ENCODE data around the gene TMEM147.

DNA sequence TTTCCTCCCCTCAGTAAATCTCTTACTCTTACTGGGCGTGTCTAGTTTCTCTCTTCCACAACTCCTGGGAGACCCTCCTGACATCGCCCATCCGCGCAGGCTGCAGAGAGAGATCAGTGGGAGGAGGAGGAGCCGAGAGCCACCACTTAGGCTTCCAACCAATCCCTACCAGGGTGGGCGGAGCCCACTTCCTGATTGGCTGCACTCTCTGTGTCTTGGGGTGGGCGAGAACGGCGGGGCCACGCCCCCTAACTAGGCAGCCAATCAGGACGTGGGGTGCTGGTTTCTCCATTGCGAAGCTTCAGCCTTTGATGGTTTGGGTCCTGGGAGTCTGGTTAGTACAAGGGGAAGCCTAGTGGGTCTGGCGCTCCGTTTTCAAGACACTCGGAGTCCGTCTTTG is 40.4 kb downstream of the TMEM147 start, which contains the start of gene PMIS2:
- no peak for TF ChIP-seq ZNF169 (tag by site-specific recombination; IDR thresholded peaks at IDR 0.05)
- TF ChIP-seq, protein P1, sequence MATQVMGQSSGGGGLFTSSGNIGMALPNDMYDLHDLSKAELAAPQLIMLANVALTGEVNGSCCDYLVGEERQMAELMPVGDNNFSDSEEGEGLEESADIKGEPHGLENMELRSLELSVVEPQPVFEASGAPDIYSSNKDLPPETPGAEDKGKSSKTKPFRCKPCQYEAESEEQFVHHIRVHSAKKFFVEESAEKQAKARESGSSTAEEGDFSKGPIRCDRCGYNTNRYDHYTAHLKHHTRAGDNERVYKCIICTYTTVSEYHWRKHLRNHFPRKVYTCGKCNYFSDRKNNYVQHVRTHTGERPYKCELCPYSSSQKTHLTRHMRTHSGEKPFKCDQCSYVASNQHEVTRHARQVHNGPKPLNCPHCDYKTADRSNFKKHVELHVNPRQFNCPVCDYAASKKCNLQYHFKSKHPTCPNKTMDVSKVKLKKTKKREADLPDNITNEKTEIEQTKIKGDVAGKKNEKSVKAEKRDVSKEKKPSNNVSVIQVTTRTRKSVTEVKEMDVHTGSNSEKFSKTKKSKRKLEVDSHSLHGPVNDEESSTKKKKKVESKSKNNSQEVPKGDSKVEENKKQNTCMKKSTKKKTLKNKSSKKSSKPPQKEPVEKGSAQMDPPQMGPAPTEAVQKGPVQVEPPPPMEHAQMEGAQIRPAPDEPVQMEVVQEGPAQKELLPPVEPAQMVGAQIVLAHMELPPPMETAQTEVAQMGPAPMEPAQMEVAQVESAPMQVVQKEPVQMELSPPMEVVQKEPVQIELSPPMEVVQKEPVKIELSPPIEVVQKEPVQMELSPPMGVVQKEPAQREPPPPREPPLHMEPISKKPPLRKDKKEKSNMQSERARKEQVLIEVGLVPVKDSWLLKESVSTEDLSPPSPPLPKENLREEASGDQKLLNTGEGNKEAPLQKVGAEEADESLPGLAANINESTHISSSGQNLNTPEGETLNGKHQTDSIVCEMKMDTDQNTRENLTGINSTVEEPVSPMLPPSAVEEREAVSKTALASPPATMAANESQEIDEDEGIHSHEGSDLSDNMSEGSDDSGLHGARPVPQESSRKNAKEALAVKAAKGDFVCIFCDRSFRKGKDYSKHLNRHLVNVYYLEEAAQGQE (tag by site-specific recombination; IDR thresholded peaks at IDR 0.05), result no peak
- TF ChIP-seq, protein P2, sequence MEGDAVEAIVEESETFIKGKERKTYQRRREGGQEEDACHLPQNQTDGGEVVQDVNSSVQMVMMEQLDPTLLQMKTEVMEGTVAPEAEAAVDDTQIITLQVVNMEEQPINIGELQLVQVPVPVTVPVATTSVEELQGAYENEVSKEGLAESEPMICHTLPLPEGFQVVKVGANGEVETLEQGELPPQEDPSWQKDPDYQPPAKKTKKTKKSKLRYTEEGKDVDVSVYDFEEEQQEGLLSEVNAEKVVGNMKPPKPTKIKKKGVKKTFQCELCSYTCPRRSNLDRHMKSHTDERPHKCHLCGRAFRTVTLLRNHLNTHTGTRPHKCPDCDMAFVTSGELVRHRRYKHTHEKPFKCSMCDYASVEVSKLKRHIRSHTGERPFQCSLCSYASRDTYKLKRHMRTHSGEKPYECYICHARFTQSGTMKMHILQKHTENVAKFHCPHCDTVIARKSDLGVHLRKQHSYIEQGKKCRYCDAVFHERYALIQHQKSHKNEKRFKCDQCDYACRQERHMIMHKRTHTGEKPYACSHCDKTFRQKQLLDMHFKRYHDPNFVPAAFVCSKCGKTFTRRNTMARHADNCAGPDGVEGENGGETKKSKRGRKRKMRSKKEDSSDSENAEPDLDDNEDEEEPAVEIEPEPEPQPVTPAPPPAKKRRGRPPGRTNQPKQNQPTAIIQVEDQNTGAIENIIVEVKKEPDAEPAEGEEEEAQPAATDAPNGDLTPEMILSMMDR (tag by site-specific recombination; IDR thresholded peaks at IDR 0.05), result no peak
- no peak for TF ChIP-seq HOXD13 (CRISPR knock-in tag; IDR thresholded peaks at IDR 0.05; ENCODE audit: borderline replicate concordance)
- TF ChIP-seq ZSCAN16 (tag by site-specific recombination; IDR thresholded peaks at IDR 0.05), result no peak
- no peak for TF ChIP-seq SCRT1 (tag by site-specific recombination; IDR thresholded peaks at IDR 0.05; ENCODE audit: borderline replicate concordance)
- TF ChIP-seq YY1 (tag by site-specific recombination; IDR thresholded peaks at IDR 0.05), result no peak
- no peak for TF ChIP-seq KLF16 (tag by site-specific recombination; IDR thresholded peaks at IDR 0.05)
- TF ChIP-seq ZNF221 (tag by site-specific recombination; IDR thresholded peaks at IDR 0.05; ENCODE audit: borderline replicate concordance), result no peak
- TF ChIP-seq ZNF629 (tag by site-specific recombination; IDR thresholded peaks at IDR 0.05), result no peak
- no peak for TF ChIP-seq ZBTB7A (tag by site-specific recombination; IDR thresholded peaks at IDR 0.05; ENCODE audit: low read depth)
- TF ChIP-seq, protein P3, sequence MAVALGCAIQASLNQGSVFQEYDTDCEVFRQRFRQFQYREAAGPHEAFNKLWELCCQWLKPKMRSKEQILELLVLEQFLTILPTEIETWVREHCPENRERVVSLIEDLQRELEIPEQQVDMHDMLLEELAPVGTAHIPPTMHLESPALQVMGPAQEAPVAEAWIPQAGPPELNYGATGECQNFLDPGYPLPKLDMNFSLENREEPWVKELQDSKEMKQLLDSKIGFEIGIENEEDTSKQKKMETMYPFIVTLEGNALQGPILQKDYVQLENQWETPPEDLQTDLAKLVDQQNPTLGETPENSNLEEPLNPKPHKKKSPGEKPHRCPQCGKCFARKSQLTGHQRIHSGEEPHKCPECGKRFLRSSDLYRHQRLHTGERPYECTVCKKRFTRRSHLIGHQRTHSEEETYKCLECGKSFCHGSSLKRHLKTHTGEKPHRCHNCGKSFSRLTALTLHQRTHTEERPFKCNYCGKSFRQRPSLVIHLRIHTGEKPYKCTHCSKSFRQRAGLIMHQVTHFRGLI (tag by site-specific recombination; IDR thresholded peaks at IDR 0.05), result no peak
- TF ChIP-seq MYNN (tag by site-specific recombination; IDR thresholded peaks at IDR 0.05; ENCODE audit: borderline replicate concordance), result no peak

Data from HEK293 (cell line).